HepG2 (cell line): ENCODE measurements around the gene WWP2. TPM values are rescaled to one million over a fixed set of nuclear protein-coding genes. Genes with fewer than 3 reads are reported as not detected.

Experiments used
- ELF3 ChIP-seq: IDR thresholded peaks from 2 replicates; pipeline ENCODE4 v1.6.1; 2016; ENCODE audit warnings: missing genetic modification reagents, missing compliant biosample characterization
- FOSL2 ChIP-seq: sonication (generic); formaldehyde crosslinking; IDR thresholded peaks from 2 replicates; pipeline ENCODE4 v1.4.0; 2020; ENCODE audit warnings: missing genetic modification reagents
- HMG20A ChIP-seq: IDR thresholded peaks from 2 replicates; pipeline ENCODE4 v1.6.1; 2016; ENCODE audit warnings: borderline replicate concordance
- HOXD1 ChIP-seq: sonication (generic); formaldehyde crosslinking; IDR thresholded peaks from 2 replicates; pipeline ENCODE4 v1.5.0; 2020; ENCODE audit warnings: missing genetic modification reagents
- NR2C2 ChIP-seq: sonication (generic); formaldehyde crosslinking; IDR thresholded peaks from 2 replicates; pipeline ENCODE4 v1.4.0; 2020; ENCODE audit warnings: missing genetic modification reagents, mild to moderate bottlenecking, moderate library complexity, borderline replicate concordance
- PPARG ChIP-seq: conservative IDR thresholded peaks from 2 replicates; pipeline ENCODE4 v1.6.1; 2016; ENCODE audit warnings: missing biosample characterization, missing genetic modification reagents
- PRDM15 ChIP-seq: sonication (generic); formaldehyde crosslinking; IDR thresholded peaks from 2 replicates; pipeline ENCODE4 v1.4.0; 2020; ENCODE audit warnings: missing genetic modification reagents
- TRIM24 ChIP-seq: sonication (generic); formaldehyde crosslinking; IDR thresholded peaks from 2 replicates; pipeline ENCODE4 v1.8.0; 2022; ENCODE audit warnings: mild to moderate bottlenecking, missing genetic modification reagents
- ZFX ChIP-seq: sonication (generic); formaldehyde crosslinking; IDR thresholded peaks from 2 replicates; pipeline ENCODE4 v1.4.0; 2020; ENCODE audit warnings: mild to moderate bottlenecking, low read depth, missing genetic modification reagents, moderate library complexity
- ZHX1 ChIP-seq: sonication (generic); formaldehyde crosslinking; IDR thresholded peaks from 2 replicates; pipeline ENCODE4 v1.8.1; 2022; ENCODE audit warnings: low read depth, mild to moderate bottlenecking, missing genetic modification reagents
- ZNF460 ChIP-seq: sonication (generic); formaldehyde crosslinking; IDR thresholded peaks from 2 replicates; pipeline ENCODE4 v1.5.1; 2020; ENCODE audit warnings: missing genetic modification reagents, mild to moderate bottlenecking, borderline replicate concordance
- ZNF510 ChIP-seq: sonication (generic); formaldehyde crosslinking; IDR thresholded peaks from 2 replicates; pipeline ENCODE4 v1.4.0; 2020; ENCODE audit warnings: low read depth, mild to moderate bottlenecking, missing genetic modification reagents
- ZNF792 ChIP-seq: IDR thresholded peaks from 2 replicates; pipeline ENCODE4 v1.6.1; 2016
- polyA plus RNA-seq, 8 experiments: library from polyadenylated mRNA; depleted of rRNA in 3 of 8; stranded (reverse) in 7 of 8; unstranded in 1 of 8; fragments of >200 nt; fragmentation: Illumina TruSeq in 4 of 8; extraction: Trizol in 4 of 8; gene quantifications; 2 replicates each; pipeline versions ENCODE4 v1.2.1 to v1.2.3, GENCODE V29; 2011 to 2016; ENCODE audit warnings: low read depth in 4 of 8, missing spikeins in 1 of 8, mixed read lengths in 1 of 8; ENCODE audit not compliant: insufficient read depth in 1 of 8
- total RNA-seq, 5 experiments: library from RNA; depleted of rRNA; stranded (reverse); fragments of >200 nt; fragmentation: Illumina TruSeq; extraction: Trizol; gene quantifications; 2 replicates each; pipeline ENCODE4 v1.2.3, GENCODE V29; 2016; ENCODE audit warnings: low read depth in 1 of 5
- TF ChIP-seq, protein P1 (sequence below): sonication (generic); formaldehyde crosslinking; IDR thresholded peaks from 2 replicates; pipeline ENCODE4 v1.4.0; 2020; ENCODE audit warnings: missing genetic modification reagents
- TF ChIP-seq, protein P2 (sequence below), 2 experiments: sonication (generic) in 1 of 2; formaldehyde crosslinking in 1 of 2; IDR thresholded peaks; 2 replicates each; pipeline versions ENCODE4 v1.6.1 to v1.9.0; 2014 to 2022; ENCODE audit warnings: antibody characterized with exemption in 1 of 2, borderline replicate concordance in 1 of 2, inconsistent platforms in 1 of 2, low read depth in 1 of 2, missing genetic modification reagents in 1 of 2

Gene WWP2
- total and polyA plus RNA-seq, 2 of the 13 experiments (the other 11 are each of a cell fraction or from before 2014, with no cell fraction given), result 11.4 to 28.2 TPM

- TF ChIP-seq ZNF792 (CRISPR knock-in tag) (peak; percentile 12; the same call in 1 of the 2 replicates), ZFX (CRISPR knock-in tag) (peak; percentile 94), ZNF510 (CRISPR knock-in tag) (peak; percentile 59; the same call in 1 of the 2 replicates), NR2C2 (CRISPR knock-in tag) (peak; percentile 51; the same call in 1 of the 2 replicates), PRDM15 (CRISPR knock-in tag) (peak; percentile 52; the same call in 1 of the 2 replicates), TRIM24 (no peak), FOSL2 (CRISPR knock-in tag) (peak; percentile 81), HMG20A (CRISPR knock-in tag) (peak; percentile 72; the same call in 1 of the 2 replicates), ZNF460 (CRISPR knock-in tag) (no peak), ZHX1 (CRISPR knock-in tag) (no peak), ELF3 (CRISPR knock-in tag) (peak; percentile 88), PPARG (CRISPR knock-in tag) (peak; percentile 75; the same call in 1 of the 2 replicates), HOXD1 (CRISPR knock-in tag) (peak; percentile 44; the same call in 1 of the 2 replicates)
- TF ChIP-seq, protein P1, sequence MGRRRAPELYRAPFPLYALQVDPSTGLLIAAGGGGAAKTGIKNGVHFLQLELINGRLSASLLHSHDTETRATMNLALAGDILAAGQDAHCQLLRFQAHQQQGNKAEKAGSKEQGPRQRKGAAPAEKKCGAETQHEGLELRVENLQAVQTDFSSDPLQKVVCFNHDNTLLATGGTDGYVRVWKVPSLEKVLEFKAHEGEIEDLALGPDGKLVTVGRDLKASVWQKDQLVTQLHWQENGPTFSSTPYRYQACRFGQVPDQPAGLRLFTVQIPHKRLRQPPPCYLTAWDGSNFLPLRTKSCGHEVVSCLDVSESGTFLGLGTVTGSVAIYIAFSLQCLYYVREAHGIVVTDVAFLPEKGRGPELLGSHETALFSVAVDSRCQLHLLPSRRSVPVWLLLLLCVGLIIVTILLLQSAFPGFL (CRISPR knock-in tag), result no peak
- TF ChIP-seq, protein P2, sequence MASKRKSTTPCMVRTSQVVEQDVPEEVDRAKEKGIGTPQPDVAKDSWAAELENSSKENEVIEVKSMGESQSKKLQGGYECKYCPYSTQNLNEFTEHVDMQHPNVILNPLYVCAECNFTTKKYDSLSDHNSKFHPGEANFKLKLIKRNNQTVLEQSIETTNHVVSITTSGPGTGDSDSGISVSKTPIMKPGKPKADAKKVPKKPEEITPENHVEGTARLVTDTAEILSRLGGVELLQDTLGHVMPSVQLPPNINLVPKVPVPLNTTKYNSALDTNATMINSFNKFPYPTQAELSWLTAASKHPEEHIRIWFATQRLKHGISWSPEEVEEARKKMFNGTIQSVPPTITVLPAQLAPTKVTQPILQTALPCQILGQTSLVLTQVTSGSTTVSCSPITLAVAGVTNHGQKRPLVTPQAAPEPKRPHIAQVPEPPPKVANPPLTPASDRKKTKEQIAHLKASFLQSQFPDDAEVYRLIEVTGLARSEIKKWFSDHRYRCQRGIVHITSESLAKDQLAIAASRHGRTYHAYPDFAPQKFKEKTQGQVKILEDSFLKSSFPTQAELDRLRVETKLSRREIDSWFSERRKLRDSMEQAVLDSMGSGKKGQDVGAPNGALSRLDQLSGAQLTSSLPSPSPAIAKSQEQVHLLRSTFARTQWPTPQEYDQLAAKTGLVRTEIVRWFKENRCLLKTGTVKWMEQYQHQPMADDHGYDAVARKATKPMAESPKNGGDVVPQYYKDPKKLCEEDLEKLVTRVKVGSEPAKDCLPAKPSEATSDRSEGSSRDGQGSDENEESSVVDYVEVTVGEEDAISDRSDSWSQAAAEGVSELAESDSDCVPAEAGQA (IDR thresholded peaks at IDR 0.05; ENCODE audit: low read depth), result 0 out of 2 replicates have a peak, but pooled peaks have one; percentile 61
- TF ChIP-seq, protein P2 (CRISPR knock-in tag; IDR thresholded peaks at IDR 0.05; ENCODE audit: borderline replicate concordance), result no peak
Observed at GRCh38 chr16:69830534-69831211, 68.5 kb downstream of the WWP2 start (continued).
